ENCODE results near the gene ZBED4. TPM values are rescaled to one million over a fixed set of nuclear protein-coding genes. Genes with fewer than 3 reads are reported as not detected.
"Not testable (repeated sequence)": the region's sequence is repeated elsewhere in the genome, so short reads cannot be mapped to it uniquely, and the experiment has no call there.

The ZBED4 gene
- total RNA-seq, 4 donors from 2014 or later, result 14.9 to 24.0 (median 20.9) TPM

GRCh38 chr22:49817359-49817758 is 36.3 kb upstream of the ZBED4 start:
- no peak overlapping the region for H3K27ac ChIP-seq
- H3K4me3 ChIP-seq, result no peak overlapping the region
- no peaks in the 10 kb centered on the region for H3K27me3 ChIP-seq
- peaks cover 0 to 78% (median 0%) of the 10 kb centered on the region in 3 donors for H3K36me3 ChIP-seq
- H3K4me1 ChIP-seq, result peaks cover 0 to 31% (median 1%) of the 10 kb centered on the region in 4 donors
- TF ChIP-seq, protein P1, sequence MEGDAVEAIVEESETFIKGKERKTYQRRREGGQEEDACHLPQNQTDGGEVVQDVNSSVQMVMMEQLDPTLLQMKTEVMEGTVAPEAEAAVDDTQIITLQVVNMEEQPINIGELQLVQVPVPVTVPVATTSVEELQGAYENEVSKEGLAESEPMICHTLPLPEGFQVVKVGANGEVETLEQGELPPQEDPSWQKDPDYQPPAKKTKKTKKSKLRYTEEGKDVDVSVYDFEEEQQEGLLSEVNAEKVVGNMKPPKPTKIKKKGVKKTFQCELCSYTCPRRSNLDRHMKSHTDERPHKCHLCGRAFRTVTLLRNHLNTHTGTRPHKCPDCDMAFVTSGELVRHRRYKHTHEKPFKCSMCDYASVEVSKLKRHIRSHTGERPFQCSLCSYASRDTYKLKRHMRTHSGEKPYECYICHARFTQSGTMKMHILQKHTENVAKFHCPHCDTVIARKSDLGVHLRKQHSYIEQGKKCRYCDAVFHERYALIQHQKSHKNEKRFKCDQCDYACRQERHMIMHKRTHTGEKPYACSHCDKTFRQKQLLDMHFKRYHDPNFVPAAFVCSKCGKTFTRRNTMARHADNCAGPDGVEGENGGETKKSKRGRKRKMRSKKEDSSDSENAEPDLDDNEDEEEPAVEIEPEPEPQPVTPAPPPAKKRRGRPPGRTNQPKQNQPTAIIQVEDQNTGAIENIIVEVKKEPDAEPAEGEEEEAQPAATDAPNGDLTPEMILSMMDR (IDR thresholded peaks at IDR 0.05), result no peak
- TF ChIP-seq POLR2A (IDR thresholded peaks at IDR 0.05), result no peak
- H3K9me3 ChIP-seq, result no peaks in the 10 kb centered on the region
- DNase-seq, result no peak

DNA sequence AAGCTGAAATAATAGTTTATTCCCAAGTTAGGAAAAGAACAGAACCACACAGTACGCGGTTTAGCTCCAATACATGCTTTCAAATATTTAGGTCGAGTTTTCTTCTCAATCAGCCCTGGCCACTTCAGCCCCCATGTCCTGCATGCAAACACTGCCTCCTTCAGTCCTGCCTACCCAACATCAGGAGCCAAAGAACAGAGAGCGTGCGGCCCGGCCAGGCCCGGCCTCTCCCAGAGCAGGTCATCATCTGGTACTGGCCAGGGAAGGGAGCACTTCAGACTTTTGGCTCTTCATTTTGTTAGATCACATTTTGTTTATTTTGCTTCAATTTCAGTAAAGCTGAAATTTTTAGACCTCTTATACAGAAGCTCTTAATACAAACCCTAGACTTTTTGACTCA is 32.7 kb upstream of the ZBED4 start:
- Histone ChIP-seq H3K9me3 (no peaks in the 10 kb centered on the region), H3K4me1 (peaks cover 0 to 56% (median 14%) of the 10 kb centered on the region in 4 donors), H3K27ac (no peak overlapping the region), H3K27me3 (no peaks in the 10 kb centered on the region), H3K36me3 (peaks cover 0 to 78% (median 0%) of the 10 kb centered on the region in 3 donors), H3K4me3 (no peak overlapping the region)
- TF ChIP-seq, protein P1 (IDR thresholded peaks at IDR 0.05), result no peak
- no peak for TF ChIP-seq POLR2A (IDR thresholded peaks at IDR 0.05)
- DNase-seq, result no peak

DNA sequence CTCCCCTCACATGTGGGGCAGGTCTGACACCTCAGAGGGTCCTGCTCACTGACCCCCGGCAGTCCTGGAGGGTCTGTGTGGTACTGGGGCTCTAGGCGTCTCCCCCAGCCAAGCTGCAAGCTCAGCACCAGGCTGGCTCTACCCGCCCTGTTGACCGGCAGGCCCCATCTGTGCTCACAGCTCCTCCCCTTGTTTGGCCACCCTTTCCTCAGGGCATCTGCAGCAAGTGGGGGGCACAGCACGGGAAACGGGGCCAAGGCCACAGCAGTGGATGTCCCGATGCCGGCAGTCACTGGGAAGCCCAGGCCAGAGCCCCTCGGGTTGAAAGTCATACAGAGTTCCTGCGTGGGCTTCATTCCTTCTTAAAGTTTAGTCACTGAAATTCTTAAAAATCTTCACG is 31.9 kb upstream of the ZBED4 start:
- peaks cover 0 to 55% (median 20%) of the 10 kb centered on the region in 4 donors for H3K4me1 ChIP-seq
- H3K4me3 ChIP-seq, H3K27ac ChIP-seq, H3K27me3 ChIP-seq, H3K9me3 ChIP-seq, DNase-seq: not testable (repeated sequence)
- H3K36me3 ChIP-seq, result peaks cover 0 to 71% (median 0%) of the 10 kb centered on the region in 3 donors

DNA sequence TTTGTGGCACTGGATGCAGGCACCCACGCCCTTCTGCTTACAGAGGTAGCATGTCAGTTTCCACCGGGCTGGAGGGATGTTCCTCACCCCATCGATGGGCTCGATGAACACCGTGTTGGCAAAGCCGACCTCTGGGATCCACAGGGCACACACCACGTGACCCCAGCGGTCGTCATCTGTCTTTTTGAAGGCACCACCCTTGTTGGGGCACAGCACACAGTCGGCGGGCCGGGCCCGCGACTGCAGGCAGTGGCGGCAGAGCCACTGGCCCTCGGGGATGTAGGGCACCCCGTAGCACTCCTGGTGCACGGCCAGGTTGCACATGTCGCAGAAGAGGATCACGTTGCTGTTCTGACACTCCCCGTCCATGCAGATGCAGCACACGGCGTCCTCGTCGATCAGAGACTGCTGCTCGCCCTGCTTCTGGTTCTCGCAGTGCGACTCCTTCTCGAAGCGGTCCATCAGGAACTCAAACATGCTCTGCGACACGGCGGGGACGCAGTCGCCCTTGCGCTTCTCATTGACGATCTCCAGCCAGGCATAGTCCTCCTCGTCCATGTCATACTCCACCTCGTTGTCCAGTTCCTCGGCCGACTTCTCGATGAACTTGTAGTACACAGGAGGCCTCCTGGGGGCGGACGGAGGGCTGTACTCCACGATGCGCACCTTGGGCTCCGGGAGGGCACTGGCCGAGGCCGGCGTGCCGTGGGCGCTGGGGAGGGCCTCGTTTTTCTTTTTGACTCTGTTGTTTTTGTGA is 30.2 kb upstream of the ZBED4 start:
- no peak overlapping the region for H3K4me3 ChIP-seq
- H3K4me1 ChIP-seq, result peaks cover 0 to 52% (median 20%) of the 10 kb centered on the region in 4 donors
- no peaks in the 10 kb centered on the region for H3K27me3 ChIP-seq

DNA sequence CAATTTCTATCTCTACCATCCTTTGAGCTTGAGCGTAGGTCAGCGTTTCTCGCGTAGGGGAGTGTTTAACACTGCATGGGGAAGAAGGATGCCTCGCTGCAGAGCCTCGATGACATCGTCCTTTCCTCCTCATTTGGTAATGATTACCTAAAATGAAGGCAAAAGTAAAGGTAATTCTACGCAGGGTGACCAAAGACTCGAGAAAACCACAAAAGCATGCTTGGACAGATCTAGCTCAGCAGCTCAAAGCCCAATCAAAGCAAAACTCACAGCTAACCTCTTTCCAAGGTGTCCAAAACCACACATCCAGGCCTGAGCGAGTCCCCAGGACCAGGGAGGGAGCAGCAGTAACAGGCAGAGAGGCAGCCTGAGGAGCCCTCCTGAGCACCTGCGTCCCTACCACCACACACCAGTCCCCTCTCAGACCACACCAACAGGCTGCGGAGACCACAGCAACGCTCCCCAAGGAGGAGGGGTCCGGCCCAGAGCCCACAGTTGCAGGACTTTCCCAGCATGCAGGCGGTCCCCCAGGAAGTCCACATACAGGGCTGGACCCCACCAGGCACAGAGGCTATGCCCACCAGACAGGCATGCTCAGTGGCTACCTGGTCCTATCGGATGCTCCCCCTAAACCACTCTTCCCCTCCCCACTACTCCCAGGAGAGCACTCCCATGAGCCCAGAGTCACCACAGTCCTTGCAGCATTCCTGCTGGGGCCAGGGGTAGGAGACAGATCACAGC is 29.3 kb upstream of the ZBED4 start:
- Histone ChIP-seq H3K4me1 (peaks cover 0 to 52% (median 20%) of the 10 kb centered on the region in 4 donors), H3K27ac (no peak overlapping the region), H3K9me3 (no peaks in the 10 kb centered on the region), H3K4me3 (no peak overlapping the region), H3K27me3 (no peaks in the 10 kb centered on the region), H3K36me3 (peaks cover 0 to 45% (median 0%) of the 10 kb centered on the region in 3 donors)
- no peak for DNase-seq
- TF ChIP-seq, protein P1 (IDR thresholded peaks at IDR 0.05), result no peak
- no peak for TF ChIP-seq POLR2A (IDR thresholded peaks at IDR 0.05)

More for the DNA sequence above, 30.2 kb upstream of the ZBED4 start:
- TF ChIP-seq POLR2A (IDR thresholded peaks at IDR 0.05), result no peak
- TF ChIP-seq, protein P1 (IDR thresholded peaks at IDR 0.05), result no peak
- peak in 1 of 3 donors; percentile 46 for DNase-seq
- H3K36me3 ChIP-seq, result peaks cover 0 to 53% (median 0%) of the 10 kb centered on the region in 3 donors
- H3K27ac ChIP-seq, result no peak overlapping the region
- H3K9me3 ChIP-seq, result no peaks in the 10 kb centered on the region

- no peak overlapping the region for H3K4me3 ChIP-seq
- peaks cover 0 to 40% (median 0%) of the 10 kb centered on the region in 3 donors for H3K36me3 ChIP-seq
- TF ChIP-seq, protein P1 (IDR thresholded peaks at IDR 0.05), result no peak
- TF ChIP-seq POLR2A (IDR thresholded peaks at IDR 0.05), result no peak
- no peak overlapping the region for H3K27ac ChIP-seq
- peaks cover 0 to 52% (median 20%) of the 10 kb centered on the region in 4 donors for H3K4me1 ChIP-seq
- DNase-seq, result peak in 1 of 3 donors; percentile 46
- no peaks in the 10 kb centered on the region for H3K9me3 ChIP-seq
- no peaks in the 10 kb centered on the region for H3K27me3 ChIP-seq
Measured at GRCh38 chr22:49824936-49825335, 28.7 kb upstream of the ZBED4 start.

Data from Peyer's patch (tissue), 4 donors.